ENCODE results near the gene MRPL22.

The MRPL22 gene

DNA sequence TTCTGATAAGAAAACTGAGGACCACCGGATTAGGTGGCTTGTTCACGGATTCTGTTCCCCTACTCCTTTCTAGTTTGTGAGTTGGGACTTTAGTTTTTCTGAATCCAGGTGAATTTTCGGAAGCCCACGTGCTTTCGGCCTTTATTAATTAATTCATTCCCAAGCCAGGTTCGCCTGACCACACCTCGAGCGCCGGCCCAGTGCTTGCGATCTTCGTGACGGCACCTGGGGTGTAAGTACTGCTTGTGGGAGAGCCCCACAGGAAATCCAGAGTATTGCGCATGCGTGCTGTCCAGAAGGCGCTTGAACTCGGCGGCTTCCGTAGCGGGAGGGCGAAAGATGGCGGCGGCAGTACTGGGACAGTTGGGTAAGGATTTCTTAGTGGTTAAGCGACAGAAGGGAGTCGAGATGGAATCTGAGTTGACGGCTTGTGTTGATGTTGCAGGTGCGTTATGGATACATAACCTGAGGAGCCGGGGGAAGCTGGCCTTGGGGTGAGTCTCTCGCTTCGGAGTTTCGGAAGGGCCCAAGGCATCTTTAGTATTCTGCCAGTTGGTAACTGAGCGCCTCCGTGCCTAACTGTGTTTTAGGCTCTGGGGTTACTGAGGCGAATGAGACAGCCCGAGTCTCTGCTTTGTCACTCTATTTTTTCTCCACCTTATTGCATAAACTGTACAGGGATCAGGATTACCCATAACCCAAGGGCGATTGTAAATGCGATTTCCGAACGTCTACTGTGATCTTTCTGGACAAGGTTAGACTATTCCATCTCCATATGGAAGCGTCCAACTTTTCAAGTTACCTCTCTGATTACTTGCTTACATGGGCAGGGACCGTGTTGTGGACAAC lies at the start of gene MRPL22 (continued):
- TF ChIP-seq ZFP41 (tag by site-specific recombination; IDR thresholded peaks at IDR 0.05; ENCODE audit: borderline replicate concordance) (no peak), ZNF555 (tag by site-specific recombination; conservative IDR thresholded peaks at IDR 0.05) (no peak), ZNF146 (tag by site-specific recombination; IDR thresholded peaks at IDR 0.05) (no peak), ZNF354C (tag by site-specific recombination; IDR thresholded peaks at IDR 0.05; ENCODE audit: borderline replicate concordance, low read depth) (no peak), ZNF660 (tag by site-specific recombination; IDR thresholded peaks at IDR 0.05) (no peak; the same call in 1 of the 2 replicates), ZNF776 (tag by site-specific recombination; IDR thresholded peaks at IDR 0.05; ENCODE audit: borderline replicate concordance) (no peak), ZNF629 (tag by site-specific recombination; IDR thresholded peaks at IDR 0.05) (peak; percentile 41), GLI2 (tag by site-specific recombination; IDR thresholded peaks at IDR 0.05; ENCODE audit: borderline replicate concordance, low read depth) (no peak), OVOL3 (tag by site-specific recombination; IDR thresholded peaks at IDR 0.05) (peak; percentile 12; the same call in 1 of the 2 replicates), ZNF529 (tag by site-specific recombination; IDR thresholded peaks at IDR 0.05; ENCODE audit: insufficient replicate concordance) (no peak), ZNF302 (tag by site-specific recombination; IDR thresholded peaks at IDR 0.05; ENCODE audit: low read depth) (no peak), ZNF530 (tag by site-specific recombination; IDR thresholded peaks at IDR 0.05; ENCODE audit: low read depth) (no peak), ZNF561 (tag by site-specific recombination; IDR thresholded peaks at IDR 0.05; ENCODE audit: borderline replicate concordance) (peak; percentile 66; the same call in 1 of the 2 replicates), ZEB2 (tag by site-specific recombination; IDR thresholded peaks at IDR 0.05) (0 out of 2 replicates have a peak, but pooled peaks have one; percentile 41), ZNF221 (tag by site-specific recombination; IDR thresholded peaks at IDR 0.05; ENCODE audit: borderline replicate concordance) (no peak), ZNF157 (tag by site-specific recombination; IDR thresholded peaks at IDR 0.05) (no peak)
- TF ChIP-seq, protein P1, sequence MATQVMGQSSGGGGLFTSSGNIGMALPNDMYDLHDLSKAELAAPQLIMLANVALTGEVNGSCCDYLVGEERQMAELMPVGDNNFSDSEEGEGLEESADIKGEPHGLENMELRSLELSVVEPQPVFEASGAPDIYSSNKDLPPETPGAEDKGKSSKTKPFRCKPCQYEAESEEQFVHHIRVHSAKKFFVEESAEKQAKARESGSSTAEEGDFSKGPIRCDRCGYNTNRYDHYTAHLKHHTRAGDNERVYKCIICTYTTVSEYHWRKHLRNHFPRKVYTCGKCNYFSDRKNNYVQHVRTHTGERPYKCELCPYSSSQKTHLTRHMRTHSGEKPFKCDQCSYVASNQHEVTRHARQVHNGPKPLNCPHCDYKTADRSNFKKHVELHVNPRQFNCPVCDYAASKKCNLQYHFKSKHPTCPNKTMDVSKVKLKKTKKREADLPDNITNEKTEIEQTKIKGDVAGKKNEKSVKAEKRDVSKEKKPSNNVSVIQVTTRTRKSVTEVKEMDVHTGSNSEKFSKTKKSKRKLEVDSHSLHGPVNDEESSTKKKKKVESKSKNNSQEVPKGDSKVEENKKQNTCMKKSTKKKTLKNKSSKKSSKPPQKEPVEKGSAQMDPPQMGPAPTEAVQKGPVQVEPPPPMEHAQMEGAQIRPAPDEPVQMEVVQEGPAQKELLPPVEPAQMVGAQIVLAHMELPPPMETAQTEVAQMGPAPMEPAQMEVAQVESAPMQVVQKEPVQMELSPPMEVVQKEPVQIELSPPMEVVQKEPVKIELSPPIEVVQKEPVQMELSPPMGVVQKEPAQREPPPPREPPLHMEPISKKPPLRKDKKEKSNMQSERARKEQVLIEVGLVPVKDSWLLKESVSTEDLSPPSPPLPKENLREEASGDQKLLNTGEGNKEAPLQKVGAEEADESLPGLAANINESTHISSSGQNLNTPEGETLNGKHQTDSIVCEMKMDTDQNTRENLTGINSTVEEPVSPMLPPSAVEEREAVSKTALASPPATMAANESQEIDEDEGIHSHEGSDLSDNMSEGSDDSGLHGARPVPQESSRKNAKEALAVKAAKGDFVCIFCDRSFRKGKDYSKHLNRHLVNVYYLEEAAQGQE (tag by site-specific recombination; IDR thresholded peaks at IDR 0.05), result peak; percentile 42; the same call in 1 of the 2 replicates
- TF ChIP-seq, protein P2, sequence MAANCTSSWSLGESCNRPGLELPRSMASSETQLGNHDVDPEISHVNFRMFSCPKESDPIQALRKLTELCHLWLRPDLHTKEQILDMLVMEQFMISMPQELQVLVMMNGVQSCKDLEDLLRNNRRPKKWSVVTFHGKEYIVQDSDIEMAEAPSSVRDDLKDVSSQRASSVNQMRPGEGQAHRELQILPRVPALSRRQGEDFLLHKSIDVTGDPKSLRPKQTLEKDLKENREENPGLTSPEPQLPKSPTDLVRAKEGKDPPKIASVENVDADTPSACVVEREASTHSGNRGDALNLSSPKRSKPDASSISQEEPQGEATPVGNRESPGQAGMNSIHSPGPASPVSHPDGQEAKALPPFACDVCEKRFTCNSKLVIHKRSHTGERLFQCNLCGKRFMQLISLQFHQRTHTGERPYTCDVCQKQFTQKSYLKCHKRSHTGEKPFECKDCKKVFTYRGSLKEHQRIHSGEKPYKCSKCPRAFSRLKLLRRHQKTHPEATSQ (tag by site-specific recombination; IDR thresholded peaks at IDR 0.05), result no peak
- TF ChIP-seq, protein P3, sequence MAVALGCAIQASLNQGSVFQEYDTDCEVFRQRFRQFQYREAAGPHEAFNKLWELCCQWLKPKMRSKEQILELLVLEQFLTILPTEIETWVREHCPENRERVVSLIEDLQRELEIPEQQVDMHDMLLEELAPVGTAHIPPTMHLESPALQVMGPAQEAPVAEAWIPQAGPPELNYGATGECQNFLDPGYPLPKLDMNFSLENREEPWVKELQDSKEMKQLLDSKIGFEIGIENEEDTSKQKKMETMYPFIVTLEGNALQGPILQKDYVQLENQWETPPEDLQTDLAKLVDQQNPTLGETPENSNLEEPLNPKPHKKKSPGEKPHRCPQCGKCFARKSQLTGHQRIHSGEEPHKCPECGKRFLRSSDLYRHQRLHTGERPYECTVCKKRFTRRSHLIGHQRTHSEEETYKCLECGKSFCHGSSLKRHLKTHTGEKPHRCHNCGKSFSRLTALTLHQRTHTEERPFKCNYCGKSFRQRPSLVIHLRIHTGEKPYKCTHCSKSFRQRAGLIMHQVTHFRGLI (tag by site-specific recombination; IDR thresholded peaks at IDR 0.05), result peak; percentile 26; the same call in 1 of the 2 replicates
- TF ChIP-seq, protein P4, sequence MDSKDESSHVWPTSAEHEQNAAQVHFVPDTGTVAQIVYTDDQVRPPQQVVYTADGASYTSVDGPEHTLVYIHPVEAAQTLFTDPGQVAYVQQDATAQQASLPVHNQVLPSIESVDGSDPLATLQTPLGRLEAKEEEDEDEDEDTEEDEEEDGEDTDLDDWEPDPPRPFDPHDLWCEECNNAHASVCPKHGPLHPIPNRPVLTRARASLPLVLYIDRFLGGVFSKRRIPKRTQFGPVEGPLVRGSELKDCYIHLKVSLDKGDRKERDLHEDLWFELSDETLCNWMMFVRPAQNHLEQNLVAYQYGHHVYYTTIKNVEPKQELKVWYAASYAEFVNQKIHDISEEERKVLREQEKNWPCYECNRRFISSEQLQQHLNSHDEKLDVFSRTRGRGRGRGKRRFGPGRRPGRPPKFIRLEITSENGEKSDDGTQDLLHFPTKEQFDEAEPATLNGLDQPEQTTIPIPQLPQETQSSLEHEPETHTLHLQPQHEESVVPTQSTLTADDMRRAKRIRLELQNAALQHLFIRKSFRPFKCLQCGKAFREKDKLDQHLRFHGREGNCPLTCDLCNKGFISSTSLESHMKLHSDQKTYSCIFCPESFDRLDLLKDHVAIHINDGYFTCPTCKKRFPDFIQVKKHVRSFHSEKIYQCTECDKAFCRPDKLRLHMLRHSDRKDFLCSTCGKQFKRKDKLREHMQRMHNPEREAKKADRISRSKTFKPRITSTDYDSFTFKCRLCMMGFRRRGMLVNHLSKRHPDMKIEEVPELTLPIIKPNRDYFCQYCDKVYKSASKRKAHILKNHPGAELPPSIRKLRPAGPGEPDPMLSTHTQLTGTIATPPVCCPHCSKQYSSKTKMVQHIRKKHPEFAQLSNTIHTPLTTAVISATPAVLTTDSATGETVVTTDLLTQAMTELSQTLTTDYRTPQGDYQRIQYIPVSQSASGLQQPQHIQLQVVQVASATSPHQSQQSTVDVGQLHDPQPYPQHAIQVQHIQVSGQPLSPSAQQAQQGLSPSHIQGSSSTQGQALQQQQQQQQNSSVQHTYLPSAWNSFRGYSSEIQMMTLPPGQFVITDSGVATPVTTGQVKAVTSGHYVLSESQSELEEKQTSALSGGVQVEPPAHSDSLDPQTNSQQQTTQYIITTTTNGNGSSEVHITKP (tag by site-specific recombination; IDR thresholded peaks at IDR 0.05), result peak; percentile 97
- TF ChIP-seq, protein P5, sequence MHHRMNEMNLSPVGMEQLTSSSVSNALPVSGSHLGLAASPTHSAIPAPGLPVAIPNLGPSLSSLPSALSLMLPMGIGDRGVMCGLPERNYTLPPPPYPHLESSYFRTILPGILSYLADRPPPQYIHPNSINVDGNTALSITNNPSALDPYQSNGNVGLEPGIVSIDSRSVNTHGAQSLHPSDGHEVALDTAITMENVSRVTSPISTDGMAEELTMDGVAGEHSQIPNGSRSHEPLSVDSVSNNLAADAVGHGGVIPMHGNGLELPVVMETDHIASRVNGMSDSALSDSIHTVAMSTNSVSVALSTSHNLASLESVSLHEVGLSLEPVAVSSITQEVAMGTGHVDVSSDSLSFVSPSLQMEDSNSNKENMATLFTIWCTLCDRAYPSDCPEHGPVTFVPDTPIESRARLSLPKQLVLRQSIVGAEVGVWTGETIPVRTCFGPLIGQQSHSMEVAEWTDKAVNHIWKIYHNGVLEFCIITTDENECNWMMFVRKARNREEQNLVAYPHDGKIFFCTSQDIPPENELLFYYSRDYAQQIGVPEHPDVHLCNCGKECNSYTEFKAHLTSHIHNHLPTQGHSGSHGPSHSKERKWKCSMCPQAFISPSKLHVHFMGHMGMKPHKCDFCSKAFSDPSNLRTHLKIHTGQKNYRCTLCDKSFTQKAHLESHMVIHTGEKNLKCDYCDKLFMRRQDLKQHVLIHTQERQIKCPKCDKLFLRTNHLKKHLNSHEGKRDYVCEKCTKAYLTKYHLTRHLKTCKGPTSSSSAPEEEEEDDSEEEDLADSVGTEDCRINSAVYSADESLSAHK (tag by site-specific recombination; IDR thresholded peaks at IDR 0.05), result no peak
- TF ChIP-seq, protein P6, sequence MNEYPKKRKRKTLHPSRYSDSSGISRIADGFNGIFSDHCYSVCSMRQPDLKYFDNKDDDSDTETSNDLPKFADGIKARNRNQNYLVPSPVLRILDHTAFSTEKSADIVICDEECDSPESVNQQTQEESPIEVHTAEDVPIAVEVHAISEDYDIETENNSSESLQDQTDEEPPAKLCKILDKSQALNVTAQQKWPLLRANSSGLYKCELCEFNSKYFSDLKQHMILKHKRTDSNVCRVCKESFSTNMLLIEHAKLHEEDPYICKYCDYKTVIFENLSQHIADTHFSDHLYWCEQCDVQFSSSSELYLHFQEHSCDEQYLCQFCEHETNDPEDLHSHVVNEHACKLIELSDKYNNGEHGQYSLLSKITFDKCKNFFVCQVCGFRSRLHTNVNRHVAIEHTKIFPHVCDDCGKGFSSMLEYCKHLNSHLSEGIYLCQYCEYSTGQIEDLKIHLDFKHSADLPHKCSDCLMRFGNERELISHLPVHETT (tag by site-specific recombination; IDR thresholded peaks at IDR 0.05), result no peak

All from HEK293 (cell line).